GM12873 (cell line): ENCODE measurements around the gene METTL21C.
A peak's percentile ranks its signal among the peaks of the same experiment; 100 is the strongest.

Experiments
- CTCF ChIP-seq: IDR thresholded peaks from 2 replicates; pipeline ENCODE4 v1.5.1; 2012; ENCODE audit warnings: low read depth, mild to moderate bottlenecking, moderate library complexity, low read length, control low read depth; ENCODE audit not compliant: insufficient read depth; ENCODE audit errors: missing control alignments

Gene METTL21C

DNA sequence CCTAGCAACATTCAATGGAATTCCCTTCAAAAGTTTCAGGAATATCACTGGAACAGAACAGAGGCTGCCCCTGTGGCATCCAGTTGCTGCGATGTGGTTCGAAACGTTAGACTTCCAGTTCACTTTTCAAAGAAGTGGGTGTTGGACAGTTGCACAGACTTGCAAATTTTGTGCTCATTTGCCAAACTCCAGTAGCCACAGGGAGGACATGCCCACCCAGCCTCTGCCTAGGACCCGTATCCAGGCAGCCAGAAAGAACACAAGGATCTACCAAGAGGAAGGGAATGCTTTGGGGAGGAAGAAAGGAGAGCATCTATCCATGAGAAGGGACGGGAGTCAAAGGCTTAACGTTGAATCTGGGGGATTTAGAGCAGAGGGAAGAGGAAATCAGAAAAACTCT, at the start of gene METTL21C:
METTL21C (minus strand) TSS at position 108 of the 400 bp plus-strand sequence. CDS start 546 bp downstream, outside the sequence.
- no peak for TF ChIP-seq CTCF

GRCh38 chr13:102742506-102742905, 47.7 kb upstream of the METTL21C start:
- TF ChIP-seq CTCF: no peak

DNA sequence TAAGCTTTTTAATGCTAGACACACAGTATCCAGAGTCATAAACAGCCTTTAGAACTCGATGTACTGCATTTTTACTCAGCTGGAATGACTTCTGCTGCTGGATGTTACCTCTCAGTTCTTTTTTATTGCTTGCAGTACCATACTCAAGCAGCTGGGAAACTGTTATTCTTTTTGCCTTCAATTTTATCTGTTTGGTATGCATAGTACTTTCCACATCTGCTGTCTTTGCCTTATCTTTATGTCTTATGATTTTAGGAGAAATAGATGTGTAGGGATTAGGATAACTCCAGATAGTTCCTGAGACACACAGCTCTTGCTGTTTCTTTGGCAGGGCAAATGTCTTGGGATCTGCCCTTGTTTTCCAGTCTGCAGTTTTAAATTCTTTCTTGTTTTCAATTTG, 47.3 kb upstream of the METTL21C start:
- no peak for TF ChIP-seq CTCF

- TF ChIP-seq CTCF: no peak
Observed at GRCh38 chr13:102729560-102730270, 34.9 kb upstream of the METTL21C start.

GRCh38 chr13:102726430-102726829, 31.6 kb upstream of the METTL21C start:
- peak; percentile 15 for TF ChIP-seq CTCF

GRCh38 chr13:102724923-102725322, 30.1 kb upstream of the METTL21C start:
- TF ChIP-seq CTCF: peak; percentile 35

DNA sequence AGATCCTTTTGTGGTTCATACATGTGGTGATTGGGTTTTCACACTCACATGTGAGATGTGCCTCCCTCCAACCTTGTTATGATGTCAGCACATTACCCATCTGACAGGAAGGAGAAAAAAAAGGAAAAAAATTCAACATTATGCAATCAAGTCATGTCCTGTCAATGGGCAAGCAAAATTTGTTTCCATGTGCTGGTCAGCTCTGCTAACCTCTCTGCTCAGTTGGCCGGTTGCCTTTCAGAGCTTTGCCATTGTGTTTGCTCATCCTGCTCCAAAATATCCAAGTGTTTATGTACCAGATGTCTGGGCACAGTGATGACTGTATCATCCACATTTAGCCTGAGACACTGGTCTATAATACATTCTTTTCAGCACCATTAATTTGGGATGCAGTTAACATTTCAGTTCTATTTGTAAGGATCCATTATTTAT, 27.0 kb upstream of the METTL21C start:
- no peak for TF ChIP-seq CTCF

- no peak for TF ChIP-seq CTCF
Observed at GRCh38 chr13:102718746-102719145, 23.9 kb upstream of the METTL21C start.
